AG04450 (cell line): ENCODE results near the gene PRCD. TPM values are rescaled to one million over a fixed set of nuclear protein-coding genes. Genes with fewer than 3 reads are reported as not detected.

Experiments
- CTCF ChIA-PET: fragments of 300-600, 350-600 bp; formaldehyde crosslinking; extraction: SDS; loops from one replicate; lab custom pipeline; 2022; ENCODE audit warnings: antibody characterized with exemption, inconsistent platforms; lab: Charles Lee
- POLR2A ChIA-PET: fragments of 350-600 bp; formaldehyde crosslinking; extraction: SDS; loops from one replicate; lab custom pipeline; 2021; ENCODE audit warnings: antibody characterized with exemption, inconsistent platforms; lab: Yijun Ruan, JAX
- DNase-seq: peaks from one replicate; pipeline ENCODE4 v3.0.0-alpha.2; 2011; ENCODE audit warnings: low read depth, low spot score
- H3K27ac ChIP-seq: one replicate; pipeline ENCODE4 v1.5.1; 2012; ENCODE audit warnings: low read depth, low read length, control low read depth
- H3K27me3 ChIP-seq: one replicate; pipeline ENCODE4 v1.6.0; 2012; ENCODE audit warnings: low read length; ENCODE audit not compliant: control insufficient read depth, insufficient read depth
- H3K4me3 ChIP-seq: 2 replicates; pipeline ENCODE4 v1.5.1; 2011; ENCODE audit warnings: mild to moderate bottlenecking, low read depth, low read length, control low read depth
- H3K9me3 ChIP-seq: 2 replicates; pipeline ENCODE4 v1.5.1; 2012; ENCODE audit warnings: low read length; ENCODE audit not compliant: control insufficient read depth, insufficient read depth
- polyA plus RNA-seq: library from polyadenylated mRNA; depleted of rRNA; stranded (reverse); fragments of >200 nt; gene quantifications from 2 replicates; pipeline ENCODE4 v1.2.3, GENCODE V29; 2011
- TF ChIP-seq, protein P1 (sequence below): IDR thresholded peaks from 2 replicates; pipeline ENCODE4 v1.5.1; 2011; ENCODE audit warnings: low read depth, low read length, control low read depth, inconsistent platforms

The PRCD gene
- polyA plus RNA-seq, 1 experiment, result 0.69 TPM

DNA sequence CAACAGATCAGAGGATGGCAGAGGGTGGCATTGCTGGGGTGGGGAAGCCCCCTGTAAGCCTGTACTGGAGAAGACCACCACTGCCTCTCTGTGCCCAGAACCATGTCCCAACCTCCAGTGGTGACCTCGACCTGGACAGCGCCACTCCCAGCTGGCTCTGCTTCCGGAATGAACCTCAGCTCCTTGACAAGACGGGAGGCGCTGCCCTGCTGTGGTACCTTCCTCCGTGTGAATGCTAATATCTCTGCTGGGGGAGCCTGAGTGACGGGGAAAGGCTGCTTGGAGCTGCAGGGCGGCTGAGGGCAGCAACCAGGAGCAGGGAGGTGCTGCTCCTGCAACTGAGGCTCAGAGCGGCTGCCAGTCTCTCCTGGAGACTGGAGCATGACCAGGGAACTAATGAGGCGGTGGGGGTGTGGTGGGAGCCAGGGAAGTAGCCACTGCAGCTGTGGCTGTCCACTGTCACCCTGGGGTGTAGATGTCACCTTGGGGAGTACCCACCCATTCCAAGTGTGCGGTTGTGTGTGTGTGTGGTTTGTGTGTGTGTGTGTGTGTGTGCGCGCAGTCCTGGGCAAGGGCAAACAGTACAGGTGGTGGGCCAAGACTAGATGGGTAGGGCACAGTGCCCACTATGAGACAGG, 6.2 kb downstream of the PRCD start:
- no peaks in the 10 kb centered on the region for H3K9me3 ChIP-seq
- ChIA-PET CTCF (interaction anchor here (0.7 to 4.8 kb wide), 11 partner anchors 11 to 169 kb away, joined by 3 to 41 read pairs (median 6); no protein-coding TSS in a partner anchor), POLR2A (interaction anchor here (0.5 to 1.7 kb wide), 11 partner anchors 9 to 1649 kb away, joined by 3 to 14 read pairs (median 5); partner anchors contain the start of genes CYGB and MFSD11)
- TF ChIP-seq, protein P1, sequence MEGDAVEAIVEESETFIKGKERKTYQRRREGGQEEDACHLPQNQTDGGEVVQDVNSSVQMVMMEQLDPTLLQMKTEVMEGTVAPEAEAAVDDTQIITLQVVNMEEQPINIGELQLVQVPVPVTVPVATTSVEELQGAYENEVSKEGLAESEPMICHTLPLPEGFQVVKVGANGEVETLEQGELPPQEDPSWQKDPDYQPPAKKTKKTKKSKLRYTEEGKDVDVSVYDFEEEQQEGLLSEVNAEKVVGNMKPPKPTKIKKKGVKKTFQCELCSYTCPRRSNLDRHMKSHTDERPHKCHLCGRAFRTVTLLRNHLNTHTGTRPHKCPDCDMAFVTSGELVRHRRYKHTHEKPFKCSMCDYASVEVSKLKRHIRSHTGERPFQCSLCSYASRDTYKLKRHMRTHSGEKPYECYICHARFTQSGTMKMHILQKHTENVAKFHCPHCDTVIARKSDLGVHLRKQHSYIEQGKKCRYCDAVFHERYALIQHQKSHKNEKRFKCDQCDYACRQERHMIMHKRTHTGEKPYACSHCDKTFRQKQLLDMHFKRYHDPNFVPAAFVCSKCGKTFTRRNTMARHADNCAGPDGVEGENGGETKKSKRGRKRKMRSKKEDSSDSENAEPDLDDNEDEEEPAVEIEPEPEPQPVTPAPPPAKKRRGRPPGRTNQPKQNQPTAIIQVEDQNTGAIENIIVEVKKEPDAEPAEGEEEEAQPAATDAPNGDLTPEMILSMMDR, result no peak
- H3K27ac ChIP-seq, result peak overlapping the region; percentile 68
- DNase-seq, result no peak
- H3K4me3 ChIP-seq, result no peak overlapping the region
- H3K27me3 ChIP-seq, result peaks cover 2% of the 10 kb centered on the region

DNA sequence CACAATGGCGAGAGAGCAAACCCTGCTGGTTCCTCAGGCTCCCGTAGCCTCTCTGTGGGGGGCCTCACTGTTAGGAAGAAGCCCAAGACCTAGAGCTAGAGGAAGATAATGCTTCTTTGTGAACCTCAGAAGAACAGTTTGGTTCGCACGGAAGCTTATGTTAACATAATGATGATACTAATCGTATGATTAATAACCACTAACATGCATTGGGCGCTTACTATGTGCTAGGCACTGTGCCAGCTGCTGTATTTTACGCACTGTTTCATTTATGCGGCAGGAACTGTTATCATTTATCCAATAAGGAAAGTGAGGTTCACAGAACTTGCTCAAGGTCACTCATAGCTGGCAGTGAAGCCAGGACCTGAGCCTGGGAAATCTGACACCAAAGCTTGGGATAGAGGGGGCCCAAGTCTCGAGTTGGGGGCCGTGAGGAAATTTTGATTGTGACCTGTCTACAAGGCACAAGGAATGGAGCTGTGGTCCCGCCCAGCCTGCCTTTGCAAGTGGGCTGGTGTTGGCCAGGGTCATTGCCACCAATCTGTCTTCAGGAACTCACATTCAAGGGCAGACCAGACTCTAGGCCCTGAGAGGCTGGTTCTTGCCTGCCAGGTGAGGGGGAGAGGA, 6.8 kb downstream of the PRCD start:
- H3K27me3 ChIP-seq, result peaks cover 2% of the 10 kb centered on the region
- CTCF ChIA-PET, result interaction anchor here (0.6 to 4.8 kb wide), 14 partner anchors 11 to 298 kb away, joined by 3 to 41 read pairs (median 4); no protein-coding TSS in a partner anchor
- POLR2A ChIA-PET, result interaction anchor here (0.5 to 1.7 kb wide), 13 partner anchors 9 to 1648 kb away, joined by 3 to 14 read pairs (median 4); partner anchors contain the start of gene CYGB
- no peaks in the 10 kb centered on the region for H3K9me3 ChIP-seq
- DNase-seq, result peak; percentile 88
- peak overlapping the region; percentile 87 for H3K27ac ChIP-seq
- TF ChIP-seq, protein P1, result no peak
- H3K4me3 ChIP-seq, result no peak overlapping the region

DNA sequence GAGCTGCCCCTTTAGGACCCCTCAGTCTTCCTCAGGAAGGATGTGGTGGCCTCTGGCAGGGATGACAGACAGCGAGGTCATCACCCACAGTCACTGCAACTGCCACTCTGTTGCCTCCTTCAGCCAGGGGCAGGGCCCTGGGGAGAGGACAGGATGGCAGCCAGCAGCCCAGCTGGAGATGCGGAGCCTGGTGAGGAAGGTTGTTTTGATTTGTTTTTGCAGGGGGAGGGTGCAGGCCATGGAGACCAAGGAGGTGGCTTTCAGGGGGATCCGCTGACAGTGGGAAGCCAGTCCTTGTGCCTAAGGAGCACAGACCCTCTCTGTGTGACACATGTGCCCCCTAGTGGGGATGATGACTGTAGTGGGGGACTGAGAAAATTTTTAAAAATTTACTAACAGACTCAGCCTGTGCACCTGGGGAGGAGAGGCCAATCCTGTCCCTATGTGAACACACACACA, 7.4 kb downstream of the PRCD start:
- CTCF ChIA-PET, result interaction anchor here (0.6 to 4.8 kb wide), 13 partner anchors 10 to 299 kb away, joined by 3 to 41 read pairs (median 5); no protein-coding TSS in a partner anchor
- H3K4me3 ChIP-seq, result no peak overlapping the region
- no peak for DNase-seq

DNA sequence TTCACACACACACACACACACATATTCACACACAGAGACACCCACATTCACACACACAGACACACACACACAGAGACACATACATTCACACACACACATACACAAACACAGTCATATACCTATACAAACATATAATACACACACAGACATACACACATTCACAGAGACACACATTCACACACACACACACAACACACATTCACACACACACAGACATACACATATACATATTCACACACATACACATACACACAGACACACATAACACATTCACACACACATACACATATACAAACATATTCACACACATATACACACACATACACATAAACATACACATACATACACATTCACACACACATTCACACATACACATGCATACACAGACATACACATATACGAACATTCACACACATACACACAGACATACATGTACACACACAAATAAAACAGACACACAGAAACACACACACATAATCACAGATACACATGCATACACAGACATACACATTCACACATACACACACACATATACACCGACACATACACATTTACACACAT, 7.9 kb downstream of the PRCD start:
- H3K4me3 ChIP-seq, result no peak overlapping the region
- ChIA-PET CTCF (interaction anchor here (1.5 to 4.8 kb wide), 3 partner anchors 24 to 27 kb away, joined by 6 to 41 read pairs (median 8); no protein-coding TSS in a partner anchor), POLR2A (interaction anchor here (0.6 to 1.6 kb wide), 4 partner anchors 9 to 189 kb away, joined by 3 to 12 read pairs (median 6); no protein-coding TSS in a partner anchor)
- peaks cover 2% of the 10 kb centered on the region for H3K27me3 ChIP-seq
- no peaks in the 10 kb centered on the region for H3K9me3 ChIP-seq
- H3K27ac ChIP-seq, result no peak overlapping the region
- no peak for DNase-seq
- TF ChIP-seq, protein P1, result no peak

More for the DNA sequence above, 7.4 kb downstream of the PRCD start:
- TF ChIP-seq, protein P1, result peak; percentile 69
- POLR2A ChIA-PET, result interaction anchor here (0.6 to 1.7 kb wide), 9 partner anchors 10 to 189 kb away, joined by 3 to 14 read pairs (median 6); partner anchors contain the start of gene CYGB
- H3K27ac ChIP-seq, result peak overlapping the region; percentile 87
- peaks cover 2% of the 10 kb centered on the region for H3K27me3 ChIP-seq
- H3K9me3 ChIP-seq, result no peaks in the 10 kb centered on the region
